HG03575 (cell line): Measurements from ENCODE around the gene ADAM12.
A peak's percentile ranks its signal among the peaks of the same experiment; 100 is the strongest.
"Not testable (repeated sequence)": the region's sequence is repeated elsewhere in the genome, so short reads cannot be mapped to it uniquely, and the experiment has no call there.

ENCODE experiments used
- ATAC-seq: cut with Tn5 transposase; IDR thresholded peaks from one replicate; pipeline ENCODE4 v1.9.1; 2021; ENCODE audit not compliant: unreplicated experiment, insufficient number of reproducible peaks, low FRiP score; ENCODE audit errors: extremely low read depth

The ADAM12 gene

GRCh38 chr10:126062131-126063032 is 325.9 kb downstream of the ADAM12 start:
- no peak for ATAC-seq

DNA sequence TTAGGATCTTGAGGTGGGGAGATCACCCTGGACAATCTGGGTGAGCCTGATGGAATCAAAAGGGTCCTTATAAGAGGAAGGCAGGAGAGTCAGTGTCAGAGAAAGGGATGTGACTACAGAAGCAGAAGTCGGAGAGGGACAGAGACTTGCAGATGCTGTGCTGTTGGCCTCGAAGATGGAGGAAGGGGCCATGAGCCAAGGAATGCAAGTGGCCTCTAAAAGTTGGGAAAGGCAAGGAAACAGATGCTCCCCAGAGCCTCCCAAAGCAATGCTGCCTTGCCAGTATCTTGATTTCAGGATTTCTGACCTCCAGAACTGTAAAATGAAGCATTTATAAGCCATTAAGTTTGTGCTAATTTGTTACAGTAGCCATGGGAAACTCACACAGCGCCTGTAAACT is 326.8 kb downstream of the ADAM12 start:
- no peak for ATAC-seq

DNA sequence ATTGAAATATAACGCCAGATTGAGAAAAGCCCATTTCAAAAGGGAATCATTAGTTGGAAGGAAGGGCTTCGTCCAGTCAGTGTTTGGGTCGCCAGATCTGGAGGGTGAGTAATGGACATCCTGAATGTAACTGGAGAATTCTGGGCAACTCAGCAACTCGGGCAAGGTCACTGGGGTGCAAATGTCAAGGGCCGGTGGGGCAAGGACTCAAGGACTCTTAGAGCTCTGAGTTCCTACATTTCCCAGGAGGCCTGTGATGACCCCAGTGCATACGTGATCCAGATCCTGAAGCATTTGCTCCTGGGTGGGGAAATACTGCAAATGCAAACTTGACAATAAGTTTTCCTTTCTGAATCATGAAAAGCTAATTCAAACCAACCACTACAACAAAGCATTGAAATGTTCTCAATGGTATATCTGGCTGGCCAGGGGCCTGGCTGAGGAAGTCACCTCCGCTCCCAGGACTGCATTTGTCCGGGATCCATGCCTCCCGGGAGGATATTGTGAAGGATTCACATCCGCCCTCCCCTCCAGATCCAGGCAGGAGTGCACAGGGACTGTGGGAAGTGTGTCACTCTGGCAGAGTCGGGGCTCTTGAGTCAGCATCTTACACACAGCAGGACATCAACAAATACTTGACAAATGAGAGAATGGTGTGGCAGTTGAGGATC is 327.9 kb downstream of the ADAM12 start:
- no peak for ATAC-seq

GRCh38 chr10:126059076-126059826 is 329.0 kb downstream of the ADAM12 start:
- ATAC-seq = no peak

DNA sequence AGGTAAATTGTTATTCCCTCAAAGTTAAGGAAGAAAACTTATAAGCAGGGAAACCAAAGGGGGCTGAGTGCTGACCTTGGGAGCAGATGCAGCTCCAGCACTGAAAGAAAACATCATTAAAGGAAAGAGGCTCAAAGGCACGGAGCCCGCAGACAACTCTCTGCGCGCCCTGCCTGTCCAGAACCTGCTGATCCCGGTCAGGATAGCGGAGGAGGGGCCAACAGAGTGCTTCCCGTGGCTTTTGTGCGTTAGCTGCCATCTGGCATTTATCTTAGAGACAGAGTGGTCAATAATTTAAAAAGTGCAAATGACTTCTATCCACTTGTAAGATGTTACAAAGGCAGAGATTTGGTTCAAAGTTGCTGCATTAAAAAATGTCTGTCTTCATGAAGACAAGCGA is 329.8 kb downstream of the ADAM12 start:
- ATAC-seq = no peak

DNA sequence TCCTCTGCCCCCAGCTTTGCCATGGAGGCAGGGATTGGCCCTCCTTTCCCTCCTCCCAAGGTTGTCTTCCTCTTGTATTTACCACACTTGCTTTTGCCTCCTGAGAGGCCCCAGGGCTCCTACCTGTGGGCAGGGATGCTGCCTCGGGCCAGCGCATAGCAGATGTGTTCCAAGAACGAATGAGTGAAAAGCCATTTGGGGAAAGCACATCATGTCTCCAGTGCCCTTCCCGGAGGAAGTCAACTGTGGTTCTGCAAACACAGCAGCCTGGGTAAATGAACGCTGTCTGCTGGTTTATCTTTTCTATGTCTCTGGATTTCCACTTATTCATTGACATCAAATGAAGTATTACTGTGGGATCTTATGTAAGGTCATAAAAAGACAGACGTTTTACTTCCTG is 330.2 kb downstream of the ADAM12 start:
- ATAC-seq = no peak

DNA sequence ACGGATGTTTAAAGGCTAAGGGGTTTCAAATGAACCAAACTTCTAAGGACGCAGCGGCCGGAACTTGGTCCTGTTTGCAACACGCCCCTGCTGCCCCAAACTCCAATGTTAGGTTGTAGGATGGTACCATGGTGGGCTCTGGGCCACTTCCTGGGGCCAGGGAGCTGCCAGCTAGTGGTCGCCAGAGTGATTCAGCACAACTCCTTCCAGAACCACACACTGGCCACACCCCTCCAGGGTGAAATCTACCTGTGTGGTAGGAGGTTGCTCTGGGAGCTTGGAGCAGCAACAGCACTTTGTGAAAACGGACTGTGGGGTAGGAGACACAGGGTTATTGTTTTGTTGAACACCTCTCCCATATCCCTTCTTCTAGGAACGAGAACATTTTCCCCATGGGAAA is 330.8 kb downstream of the ADAM12 start:
- ATAC-seq = no peak

DNA sequence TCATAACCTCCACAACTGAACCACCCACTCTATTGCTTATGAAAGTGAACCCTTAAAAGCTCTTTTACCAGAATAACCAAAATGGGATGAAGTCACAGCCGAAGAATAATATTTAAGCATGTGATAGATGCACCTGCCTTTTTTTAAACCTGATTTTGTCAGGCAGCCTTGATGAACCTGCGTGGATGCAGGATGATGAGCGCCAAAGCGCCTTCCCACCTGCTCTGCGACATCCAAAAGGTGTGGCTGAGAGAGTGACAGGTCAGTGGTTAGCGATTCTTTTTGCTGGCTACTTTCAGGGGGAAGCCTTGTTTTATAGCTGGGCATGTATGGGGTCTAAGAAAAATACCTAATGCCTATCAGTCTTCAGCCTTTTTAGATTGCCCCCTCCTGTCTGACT is 334.1 kb downstream of the ADAM12 start:
- ATAC-seq = no peak

GRCh38 chr10:126052171-126052570 is 336.1 kb downstream of the ADAM12 start:
- no peak for ATAC-seq

- no peak for ATAC-seq
Measured at GRCh38 chr10:126049759-126050700, 338.2 kb downstream of the ADAM12 start.

- ATAC-seq = not testable (repeated sequence)
Measured at GRCh38 chr10:126047749-126048148, 340.5 kb downstream of the ADAM12 start.

GRCh38 chr10:126046831-126047230 is 341.4 kb downstream of the ADAM12 start:
- no peak for ATAC-seq

- ATAC-seq = no peak
Measured at GRCh38 chr10:126045861-126046260, 342.4 kb downstream of the ADAM12 start.

- ATAC-seq = no peak
Measured at GRCh38 chr10:126043389-126043788, 344.9 kb downstream of the ADAM12 start.

DNA sequence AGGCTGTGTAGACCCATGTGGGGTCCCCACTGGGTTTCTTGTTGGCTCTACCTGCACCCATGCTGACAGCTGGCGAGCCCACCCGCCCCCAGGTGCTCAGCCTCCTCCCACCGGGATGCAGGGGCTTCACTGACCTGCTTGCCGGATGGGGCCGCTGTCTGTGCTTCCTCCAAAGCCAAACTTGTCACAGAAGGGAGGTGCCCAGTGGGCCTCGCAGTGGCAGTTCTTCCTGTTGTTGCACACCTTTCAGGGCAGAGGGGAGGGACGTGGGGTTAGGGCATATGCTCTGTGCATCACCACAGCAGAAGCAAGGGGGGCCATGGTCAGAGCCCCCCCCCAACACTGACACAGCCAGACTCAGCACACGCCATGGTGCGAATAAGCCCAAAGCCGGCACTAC is 345.4 kb downstream of the ADAM12 start:
- ATAC-seq = no peak

- ATAC-seq = no peak
Measured at GRCh38 chr10:126042354-126042753, 345.9 kb downstream of the ADAM12 start.

DNA sequence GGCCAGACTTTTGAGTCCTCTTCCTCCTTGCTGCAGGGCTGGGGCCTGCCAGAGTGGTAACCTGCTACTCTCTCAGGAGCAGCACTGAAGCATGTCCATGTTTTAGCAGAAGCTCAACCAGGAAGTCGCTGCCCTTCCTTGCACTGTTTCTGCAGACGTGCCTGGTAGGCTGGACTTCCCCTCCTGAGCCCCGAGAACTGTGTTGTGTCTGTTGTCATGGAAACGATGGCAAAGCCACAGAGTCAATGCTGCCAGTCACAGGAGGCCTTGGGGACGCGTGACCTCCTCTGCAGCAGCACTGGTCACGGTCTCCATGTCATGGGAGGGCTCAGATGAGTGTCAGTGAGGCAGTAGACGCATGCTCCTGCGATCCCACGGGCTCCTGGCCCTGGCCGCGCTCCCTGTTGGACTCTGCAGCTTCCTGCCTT is 346.5 kb downstream of the ADAM12 start:
- peak; percentile 98 for ATAC-seq

DNA sequence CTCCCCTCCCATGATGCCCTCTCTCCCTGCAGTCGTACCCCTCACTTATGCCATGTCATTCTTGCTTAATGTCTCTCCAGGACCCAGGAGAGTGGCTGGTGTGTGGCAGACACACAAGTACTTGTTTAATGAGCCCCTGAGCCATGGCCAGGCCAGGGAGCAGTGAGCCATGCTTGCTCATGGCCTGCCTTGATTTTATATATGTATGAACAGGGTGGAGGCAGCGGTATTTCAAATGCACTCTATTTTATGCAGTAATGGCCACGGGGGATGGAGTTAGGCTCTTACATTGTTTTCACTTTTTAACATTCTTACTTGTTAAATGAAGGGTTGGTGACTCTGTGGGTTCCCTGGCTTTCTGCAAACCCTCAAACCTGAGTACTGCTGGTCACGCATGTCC is 347.2 kb downstream of the ADAM12 start:
- no peak for ATAC-seq

DNA sequence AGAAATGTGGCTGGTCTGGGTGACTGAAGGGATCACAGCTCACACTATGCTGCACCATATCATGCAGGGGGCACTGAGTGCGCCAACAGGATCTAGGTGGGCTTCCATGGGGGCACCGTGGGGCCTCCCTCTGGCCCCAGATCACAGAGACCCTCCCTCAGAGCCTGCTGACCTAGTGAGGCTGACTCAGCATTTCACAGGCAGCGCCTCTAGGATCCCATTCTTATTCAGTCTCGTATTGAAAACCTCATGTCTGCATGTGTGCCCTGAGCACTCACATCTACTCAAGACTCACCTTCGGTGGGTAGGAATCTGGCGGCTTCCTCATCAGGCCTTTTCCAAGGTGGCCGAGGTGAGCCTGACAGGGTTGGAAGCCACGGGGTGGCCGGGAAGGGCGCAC is 350.3 kb downstream of the ADAM12 start:
- no peak for ATAC-seq
